Measurements from ENCODE around the gene POU2F2.

DNA sequence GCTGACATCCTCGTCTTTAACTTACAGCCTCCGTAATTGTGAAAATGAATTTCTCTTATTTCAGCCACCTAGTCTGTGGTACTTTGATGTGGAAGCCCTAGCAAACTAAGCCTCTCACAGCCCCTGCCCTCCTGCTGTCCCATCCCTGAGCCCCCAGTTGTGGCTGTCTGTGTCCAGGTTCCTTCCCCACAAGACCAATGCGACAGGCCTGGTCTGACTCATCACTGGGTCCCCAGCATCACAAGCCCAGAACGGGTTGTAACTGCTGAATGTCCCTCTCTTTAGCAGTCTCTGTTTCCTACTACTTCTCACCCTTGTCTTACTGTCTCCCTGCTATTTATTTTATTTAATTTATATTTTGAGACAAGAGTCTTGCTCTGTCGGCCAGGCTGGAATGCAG lies 5.7 kb downstream of the POU2F2 start:
- TF ChIP-seq, protein P1, sequence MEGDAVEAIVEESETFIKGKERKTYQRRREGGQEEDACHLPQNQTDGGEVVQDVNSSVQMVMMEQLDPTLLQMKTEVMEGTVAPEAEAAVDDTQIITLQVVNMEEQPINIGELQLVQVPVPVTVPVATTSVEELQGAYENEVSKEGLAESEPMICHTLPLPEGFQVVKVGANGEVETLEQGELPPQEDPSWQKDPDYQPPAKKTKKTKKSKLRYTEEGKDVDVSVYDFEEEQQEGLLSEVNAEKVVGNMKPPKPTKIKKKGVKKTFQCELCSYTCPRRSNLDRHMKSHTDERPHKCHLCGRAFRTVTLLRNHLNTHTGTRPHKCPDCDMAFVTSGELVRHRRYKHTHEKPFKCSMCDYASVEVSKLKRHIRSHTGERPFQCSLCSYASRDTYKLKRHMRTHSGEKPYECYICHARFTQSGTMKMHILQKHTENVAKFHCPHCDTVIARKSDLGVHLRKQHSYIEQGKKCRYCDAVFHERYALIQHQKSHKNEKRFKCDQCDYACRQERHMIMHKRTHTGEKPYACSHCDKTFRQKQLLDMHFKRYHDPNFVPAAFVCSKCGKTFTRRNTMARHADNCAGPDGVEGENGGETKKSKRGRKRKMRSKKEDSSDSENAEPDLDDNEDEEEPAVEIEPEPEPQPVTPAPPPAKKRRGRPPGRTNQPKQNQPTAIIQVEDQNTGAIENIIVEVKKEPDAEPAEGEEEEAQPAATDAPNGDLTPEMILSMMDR (IDR thresholded peaks at IDR 0.05; ENCODE audit: borderline replicate concordance, extremely low read depth, low read length, poor library complexity, severe bottlenecking): no peak
- TF ChIP-seq EZH2 (IDR thresholded peaks at IDR 0.05; ENCODE audit: borderline replicate concordance, low read depth, low read length, severe bottlenecking): no peak
